A204.1 (cell line): Measurements from ENCODE around the gene USP9X.
A peak's percentile ranks its signal among the peaks of the same experiment; 100 is the strongest.
"Not testable (repeated sequence)": the region's sequence is repeated elsewhere in the genome, so short reads cannot be mapped to it uniquely, and the experiment has no call there.

ENCODE experiments used
- FAIRE-seq: peaks from 2 replicates; lab custom pipeline; 2012; peaks lifted over from hg19 to GRCh38; lab: Jason Lieb, UNC

USP9X gene

GRCh38 chrX:41086627-41086932, 1.3 kb downstream of the USP9X start:
- FAIRE-seq = no peak

GRCh38 chrX:41087201-41087600, 2.0 kb downstream of the USP9X start:
- no peak for FAIRE-seq

- no peak for FAIRE-seq
Observed at GRCh38 chrX:41090568-41091238, 5.5 kb downstream of the USP9X start.

GRCh38 chrX:41092776-41093175, 7.5 kb downstream of the USP9X start:
- no peak for FAIRE-seq

GRCh38 chrX:41095174-41095573, 9.9 kb downstream of the USP9X start:
- no peak for FAIRE-seq

- no peak for FAIRE-seq
Observed at GRCh38 chrX:41095908-41096307, 10.7 kb downstream of the USP9X start.

- FAIRE-seq = no peak
Observed at GRCh38 chrX:41096339-41096955, 11.2 kb downstream of the USP9X start.

- FAIRE-seq = no peak
Observed at GRCh38 chrX:41097326-41097725, 12.1 kb downstream of the USP9X start.

- no peak for FAIRE-seq
Observed at GRCh38 chrX:41100200-41100599, 15.0 kb downstream of the USP9X start.

GRCh38 chrX:41100819-41101218, 15.6 kb downstream of the USP9X start:
- FAIRE-seq = no peak

- FAIRE-seq = no peak
Observed at GRCh38 chrX:41105005-41105404, 19.8 kb downstream of the USP9X start.

GRCh38 chrX:41106257-41106656, 21.0 kb downstream of the USP9X start:
- FAIRE-seq = not testable (repeated sequence)

- no peak for FAIRE-seq
Observed at GRCh38 chrX:41108007-41108406, 22.8 kb downstream of the USP9X start.

- FAIRE-seq = no peak
Observed at GRCh38 chrX:41108463-41109205, 23.4 kb downstream of the USP9X start.

GRCh38 chrX:41110801-41111625, 25.8 kb downstream of the USP9X start:
- no peak for FAIRE-seq

- peak; percentile 90 for FAIRE-seq
Observed at GRCh38 chrX:41115104-41115425, 29.8 kb downstream of the USP9X start.

- no peak for FAIRE-seq
Observed at GRCh38 chrX:41116948-41117347, 31.7 kb downstream of the USP9X start.

- no peak for FAIRE-seq
Observed at GRCh38 chrX:41118156-41118555, 32.9 kb downstream of the USP9X start.

- FAIRE-seq = no peak
Observed at GRCh38 chrX:41119803-41120202, 34.6 kb downstream of the USP9X start.

- FAIRE-seq = no peak
Observed at GRCh38 chrX:41121766-41122165, 36.5 kb downstream of the USP9X start.

- FAIRE-seq = no peak
Observed at GRCh38 chrX:41122664-41123257, 37.5 kb downstream of the USP9X start.

- FAIRE-seq = no peak
Observed at GRCh38 chrX:41127477-41128192, 42.4 kb downstream of the USP9X start.
